Tibial nerve (tissue), 4 donors: ENCODE data around the gene COL1A1.

Experiments
- EP300 ChIP-seq, 2 donors: sonication (generic); formaldehyde crosslinking; IDR thresholded peaks; one replicate each; pipeline ENCODE4 v1.6.1; 2017; ENCODE audit warnings: antibody characterized with exemption in 2 of 2, mild to moderate bottlenecking in 1 of 2
- POLR2A ChIP-seq, 2 donors: fragments of 450-650 bp; IDR thresholded peaks; one replicate each; pipeline ENCODE4 v1.6.1; 2017; ENCODE audit warnings: antibody characterized with exemption in 2 of 2, mild to moderate bottlenecking in 2 of 2, moderate library complexity in 2 of 2
- TF ChIP-seq, protein P1 (sequence below), 5 experiments: fragments of 200-600 bp in 3 of 5; fragments of 450-650 bp in 2 of 5; sonication (generic) in 3 of 5; IDR thresholded peaks; one replicate each; pipeline ENCODE4 v1.5.1; 2016 to 2019; ENCODE audit warnings: antibody characterized with exemption in 5 of 5, mild to moderate bottlenecking in 3 of 5, moderate library complexity in 2 of 5

- TF ChIP-seq, protein P1, sequence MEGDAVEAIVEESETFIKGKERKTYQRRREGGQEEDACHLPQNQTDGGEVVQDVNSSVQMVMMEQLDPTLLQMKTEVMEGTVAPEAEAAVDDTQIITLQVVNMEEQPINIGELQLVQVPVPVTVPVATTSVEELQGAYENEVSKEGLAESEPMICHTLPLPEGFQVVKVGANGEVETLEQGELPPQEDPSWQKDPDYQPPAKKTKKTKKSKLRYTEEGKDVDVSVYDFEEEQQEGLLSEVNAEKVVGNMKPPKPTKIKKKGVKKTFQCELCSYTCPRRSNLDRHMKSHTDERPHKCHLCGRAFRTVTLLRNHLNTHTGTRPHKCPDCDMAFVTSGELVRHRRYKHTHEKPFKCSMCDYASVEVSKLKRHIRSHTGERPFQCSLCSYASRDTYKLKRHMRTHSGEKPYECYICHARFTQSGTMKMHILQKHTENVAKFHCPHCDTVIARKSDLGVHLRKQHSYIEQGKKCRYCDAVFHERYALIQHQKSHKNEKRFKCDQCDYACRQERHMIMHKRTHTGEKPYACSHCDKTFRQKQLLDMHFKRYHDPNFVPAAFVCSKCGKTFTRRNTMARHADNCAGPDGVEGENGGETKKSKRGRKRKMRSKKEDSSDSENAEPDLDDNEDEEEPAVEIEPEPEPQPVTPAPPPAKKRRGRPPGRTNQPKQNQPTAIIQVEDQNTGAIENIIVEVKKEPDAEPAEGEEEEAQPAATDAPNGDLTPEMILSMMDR (IDR thresholded peaks at IDR 0.05) = no peak
- TF ChIP-seq EP300 (IDR thresholded peaks at IDR 0.05) = no peak
- TF ChIP-seq POLR2A (IDR thresholded peaks at IDR 0.05) = no peak
Observed at GRCh38 chr17:50190293-50190602, 11.2 kb downstream of the COL1A1 start.
